ENCODE measurements around the gene BCCIP.

The BCCIP gene

GRCh38 chr10:125845617-125846016, 22.3 kb downstream of the BCCIP start:
- H3K27ac Mint-ChIP-seq, result no peak overlapping the region
- H3K4me3 Mint-ChIP-seq, result no peak overlapping the region
- no peaks in the 10 kb centered on the region for H3K4me1 Mint-ChIP-seq (ENCODE audit: low read depth)
- no peaks in the 10 kb centered on the region for H3K27me3 Mint-ChIP-seq (ENCODE audit: low read depth)
- H3K9me3 Mint-ChIP-seq, result no peaks in the 10 kb centered on the region
- peaks cover 8% of the 10 kb centered on the region for H3K36me3 Mint-ChIP-seq (ENCODE audit: low read depth)

- Mint-ChIP-seq H3K27ac (no peak overlapping the region), H3K4me3 (no peak overlapping the region), H3K4me1 (ENCODE audit: low read depth) (no peaks in the 10 kb centered on the region), H3K36me3 (ENCODE audit: low read depth) (peaks cover 7% of the 10 kb centered on the region), H3K27me3 (ENCODE audit: low read depth) (no peaks in the 10 kb centered on the region), H3K9me3 (no peaks in the 10 kb centered on the region)
Measured at GRCh38 chr10:125846894-125847293, 23.5 kb downstream of the BCCIP start.

GRCh38 chr10:125848371-125848770, 25.0 kb downstream of the BCCIP start:
- no peaks in the 10 kb centered on the region for H3K27me3 Mint-ChIP-seq (ENCODE audit: low read depth)
- no peak overlapping the region for H3K27ac Mint-ChIP-seq
- H3K4me3 Mint-ChIP-seq, result no peak overlapping the region
- no peaks in the 10 kb centered on the region for H3K4me1 Mint-ChIP-seq (ENCODE audit: low read depth)
- peaks cover 9% of the 10 kb centered on the region for H3K36me3 Mint-ChIP-seq (ENCODE audit: low read depth)
- H3K9me3 Mint-ChIP-seq, result no peaks in the 10 kb centered on the region

- Mint-ChIP-seq H3K27me3 (ENCODE audit: low read depth) (no peaks in the 10 kb centered on the region), H3K4me3 (no peak overlapping the region), H3K4me1 (ENCODE audit: low read depth) (no peaks in the 10 kb centered on the region), H3K27ac (no peak overlapping the region), H3K9me3 (no peaks in the 10 kb centered on the region), H3K36me3 (ENCODE audit: low read depth) (peaks cover 9% of the 10 kb centered on the region)
Measured at GRCh38 chr10:125848857-125849256, 25.5 kb downstream of the BCCIP start.

GRCh38 chr10:125849448-125849847, 26.1 kb downstream of the BCCIP start:
- H3K27ac Mint-ChIP-seq, result no peak overlapping the region
- no peaks in the 10 kb centered on the region for H3K9me3 Mint-ChIP-seq
- peaks cover 1% of the 10 kb centered on the region for H3K4me1 Mint-ChIP-seq (ENCODE audit: low read depth)
- no peaks in the 10 kb centered on the region for H3K27me3 Mint-ChIP-seq (ENCODE audit: low read depth)
- H3K36me3 Mint-ChIP-seq (ENCODE audit: low read depth), result peaks cover 10% of the 10 kb centered on the region
- no peak overlapping the region for H3K4me3 Mint-ChIP-seq

GRCh38 chr10:125850766-125851731, 27.7 kb downstream of the BCCIP start:
- Mint-ChIP-seq H3K9me3 (no peaks in the 10 kb centered on the region), H3K4me3 (no peak overlapping the region), H3K27me3 (ENCODE audit: low read depth) (no peaks in the 10 kb centered on the region), H3K4me1 (ENCODE audit: low read depth) (peaks cover 2% of the 10 kb centered on the region), H3K27ac (no peak overlapping the region), H3K36me3 (ENCODE audit: low read depth) (peaks cover 12% of the 10 kb centered on the region)

GRCh38 chr10:125852487-125852886, 29.1 kb downstream of the BCCIP start:
- Mint-ChIP-seq H3K27ac (no peak overlapping the region), H3K36me3 (ENCODE audit: low read depth) (peaks cover 10% of the 10 kb centered on the region)

GRCh38 chr10:125857185-125857760, 33.9 kb downstream of the BCCIP start:
- H3K4me3 Mint-ChIP-seq, result no peak overlapping the region
- peaks cover 2% of the 10 kb centered on the region for H3K4me1 Mint-ChIP-seq (ENCODE audit: low read depth)
- no peak overlapping the region for H3K27ac Mint-ChIP-seq

More at GRCh38 chr10:125852487-125852886, 29.1 kb downstream of the BCCIP start:
- Mint-ChIP-seq H3K4me3 (no peak overlapping the region), H3K9me3 (no peaks in the 10 kb centered on the region), H3K27me3 (ENCODE audit: low read depth) (no peaks in the 10 kb centered on the region), H3K4me1 (ENCODE audit: low read depth) (peaks cover 2% of the 10 kb centered on the region)

GRCh38 chr10:125859128-125859817, 35.9 kb downstream of the BCCIP start:
- Mint-ChIP-seq H3K27ac (no peak overlapping the region), H3K36me3 (ENCODE audit: low read depth) (peaks cover 3% of the 10 kb centered on the region), H3K27me3 (ENCODE audit: low read depth) (no peaks in the 10 kb centered on the region), H3K4me1 (ENCODE audit: low read depth) (peaks cover 2% of the 10 kb centered on the region), H3K9me3 (no peaks in the 10 kb centered on the region), H3K4me3 (no peak overlapping the region)

More at GRCh38 chr10:125857185-125857760, 33.9 kb downstream of the BCCIP start:
- Mint-ChIP-seq H3K36me3 (ENCODE audit: low read depth) (peaks cover 3% of the 10 kb centered on the region), H3K9me3 (no peaks in the 10 kb centered on the region), H3K27me3 (ENCODE audit: low read depth) (no peaks in the 10 kb centered on the region)

- Mint-ChIP-seq H3K9me3 (no peaks in the 10 kb centered on the region), H3K27me3 (ENCODE audit: low read depth) (no peaks in the 10 kb centered on the region), H3K4me3 (no peak overlapping the region), H3K36me3 (ENCODE audit: low read depth) (no peaks in the 10 kb centered on the region), H3K27ac (no peak overlapping the region), H3K4me1 (ENCODE audit: low read depth) (no peaks in the 10 kb centered on the region)
Measured at GRCh38 chr10:125865120-125865519, 41.8 kb downstream of the BCCIP start.

GRCh38 chr10:125866421-125867029, 43.2 kb downstream of the BCCIP start:
- Mint-ChIP-seq H3K9me3 (no peaks in the 10 kb centered on the region), H3K27ac (no peak overlapping the region)

GRCh38 chr10:125868372-125868975, 45.1 kb downstream of the BCCIP start:
- Mint-ChIP-seq H3K4me3 (no peak overlapping the region), H3K4me1 (ENCODE audit: low read depth) (no peaks in the 10 kb centered on the region), H3K27me3 (ENCODE audit: low read depth) (no peaks in the 10 kb centered on the region), H3K36me3 (ENCODE audit: low read depth) (no peaks in the 10 kb centered on the region), H3K27ac (no peak overlapping the region), H3K9me3 (no peaks in the 10 kb centered on the region)

More at GRCh38 chr10:125866421-125867029, 43.2 kb downstream of the BCCIP start:
- Mint-ChIP-seq H3K4me3 (no peak overlapping the region), H3K36me3 (ENCODE audit: low read depth) (no peaks in the 10 kb centered on the region), H3K27me3 (ENCODE audit: low read depth) (no peaks in the 10 kb centered on the region), H3K4me1 (ENCODE audit: low read depth) (no peaks in the 10 kb centered on the region)

GRCh38 chr10:125871338-125871737, 48.0 kb downstream of the BCCIP start:
- Mint-ChIP-seq H3K36me3 (ENCODE audit: low read depth) (peaks cover 5% of the 10 kb centered on the region), H3K27ac (no peak overlapping the region), H3K4me1 (ENCODE audit: low read depth) (no peaks in the 10 kb centered on the region), H3K4me3 (no peak overlapping the region), H3K9me3 (peaks cover 8% of the 10 kb centered on the region), H3K27me3 (ENCODE audit: low read depth) (no peaks in the 10 kb centered on the region)

Measured in T-helper 1 cell treated with Interleukin-12 subunit alpha and Interleukin-12 subunit beta and Interleukin-4 antibody, amounts not matched to agents 30 μg/mL and 1 μg/mL, for 36 hours (primary cell).